Neural cell (in vitro differentiated cells): Measurements from ENCODE around the gene MAST1. TPM values are rescaled to one million over a fixed set of nuclear protein-coding genes. Genes with fewer than 3 reads are reported as not detected.
A peak's percentile ranks its signal among the peaks of the same experiment; 100 is the strongest.

Source experiments
- H2AFZ ChIP-seq: fragments of 200-600, 300-800 bp; sonication (generic), shearing (Covaris generic); 2 replicates; pipeline ENCODE4 v1.6.0; 2014; ENCODE audit warnings: low read depth, mild to moderate bottlenecking, antibody characterized with exemption, low read length, moderate library complexity
- H3F3A ChIP-seq: fragments of 200-600 bp; shearing (Covaris generic); 2 replicates; pipeline ENCODE4 v1.6.1; 2016; ENCODE audit warnings: mild to moderate bottlenecking, moderate library complexity, mixed read lengths, antibody characterized with exemption, low read length; ENCODE audit not compliant: insufficient read depth, poor library complexity, severe bottlenecking
- H3K27ac ChIP-seq: fragments of 200-600, 300-800 bp; sonication (generic), shearing (Covaris generic); 2 replicates; pipeline ENCODE4 v1.5.1; 2014; ENCODE audit warnings: mild to moderate bottlenecking, low read length, moderate library complexity
- H3K27me3 ChIP-seq: fragments of 300-800, 200-600 bp; sonication (generic), shearing (Covaris generic); 2 replicates; pipeline ENCODE4 v1.6.0; 2014; ENCODE audit warnings: mild to moderate bottlenecking, low read depth, low read length, moderate library complexity; ENCODE audit not compliant: insufficient read depth
- H3K36me3 ChIP-seq: fragments of 300-800, 200-600 bp; sonication (generic), shearing (Covaris generic); 2 replicates; pipeline ENCODE4 v1.5.1; 2014; ENCODE audit warnings: mild to moderate bottlenecking, antibody characterized with exemption, low read length, moderate library complexity; ENCODE audit not compliant: insufficient read depth
- H3K4me2 ChIP-seq: fragments of 300-800, 200-600 bp; sonication (generic), shearing (Covaris generic); 2 replicates; pipeline ENCODE4 v1.6.0; 2014; ENCODE audit warnings: mild to moderate bottlenecking, low read length
- H3K4me3 ChIP-seq: fragments of 300-800, 200-600 bp; sonication (generic), shearing (Covaris generic); 2 replicates; pipeline ENCODE4 v1.5.1; 2014; ENCODE audit warnings: mild to moderate bottlenecking, low read length, moderate library complexity
- H3K79me2 ChIP-seq: fragments of 200-600 bp; shearing (Covaris generic); replicated peaks from 2 replicates; pipeline ENCODE4 v1.6.0; 2014; ENCODE audit warnings: mild to moderate bottlenecking, low read length, moderate library complexity; ENCODE audit not compliant: insufficient read depth
- H3K9ac ChIP-seq: fragments of 300-800, 200-600 bp; sonication (generic), shearing (Covaris generic); 2 replicates; pipeline ENCODE4 v1.6.1; 2016; ENCODE audit warnings: mild to moderate bottlenecking, low read length, mixed read lengths
- H3K9me2 ChIP-seq: fragments of 200-600 bp; shearing (Covaris generic); 2 replicates; pipeline ENCODE4 v1.6.1; 2016; ENCODE audit warnings: mild to moderate bottlenecking, low read length, mixed read lengths; ENCODE audit not compliant: insufficient read depth
- H3K9me3 ChIP-seq: fragments of 200-600, 300-800 bp; sonication (generic), shearing (Covaris generic); 2 replicates; pipeline ENCODE4 v1.6.1; 2016; ENCODE audit warnings: mild to moderate bottlenecking, mixed run types, low read length, moderate library complexity, mixed read lengths
- H4K20me1 ChIP-seq: fragments of 200-600 bp; shearing (Covaris generic); 2 replicates; pipeline ENCODE4 v1.6.1; 2016; ENCODE audit warnings: mild to moderate bottlenecking, mixed run types; ENCODE audit not compliant: insufficient read depth
- CTCF ChIP-seq: fragments of 450-650 bp; IDR thresholded peaks from 2 replicates; pipeline ENCODE4 v1.5.1; 2014; ENCODE audit warnings: antibody characterized with exemption, mild to moderate bottlenecking, moderate library complexity; ENCODE audit not compliant: poor library complexity, severe bottlenecking
- EP300 ChIP-seq: fragments of 450-650 bp; conservative IDR thresholded peaks from 2 replicates; pipeline ENCODE4 v1.6.1; 2014; ENCODE audit warnings: antibody characterized with exemption, mild to moderate bottlenecking, moderate library complexity; ENCODE audit not compliant: poor library complexity, severe bottlenecking
- EZH2 ChIP-seq: fragments of 200-600, 300-800 bp; shearing (Covaris generic), sonication (generic); IDR thresholded peaks from 2 replicates; pipeline ENCODE4 v1.6.1; 2014; ENCODE audit warnings: antibody characterized with exemption, low read length, borderline replicate concordance, mild to moderate bottlenecking; ENCODE audit not compliant: insufficient read depth, poor library complexity, severe bottlenecking
- MXI1 ChIP-seq: fragments of 450-650 bp; conservative IDR thresholded peaks from 2 replicates; pipeline ENCODE4 v1.6.1; 2014; ENCODE audit warnings: antibody characterized with exemption, mild to moderate bottlenecking; ENCODE audit not compliant: poor library complexity, severe bottlenecking
- POLR2AphosphoS5 ChIP-seq: IDR thresholded peaks from 2 replicates; pipeline ENCODE4 v1.6.1; 2012
- RAD21 ChIP-seq: fragments of 450-650 bp; conservative IDR thresholded peaks from 2 replicates; pipeline ENCODE4 v1.6.1; 2014; ENCODE audit warnings: antibody characterized with exemption, mild to moderate bottlenecking, moderate library complexity
- SMC3 ChIP-seq: fragments of 450-650 bp; conservative IDR thresholded peaks from 2 replicates; pipeline ENCODE4 v1.6.1; 2014; ENCODE audit warnings: antibody characterized with exemption, mild to moderate bottlenecking, moderate library complexity; ENCODE audit not compliant: poor library complexity
- TAF1 ChIP-seq: IDR thresholded peaks from 2 replicates; pipeline ENCODE4 v1.6.1; 2012; ENCODE audit warnings: low read depth
- polyA plus RNA-seq: library from polyadenylated mRNA; depleted of rRNA; stranded (reverse); fragments of >200 nt; gene quantifications from 2 replicates; pipeline ENCODE4 v1.2.3, GENCODE V29; 2014
- TF ChIP-seq, protein P1 (sequence below): IDR thresholded peaks from 2 replicates; pipeline ENCODE4 v1.6.1; 2012; ENCODE audit warnings: borderline replicate concordance

MAST1 gene
- polyA plus RNA-seq, 1 donor from 2014 or later = 65.0 TPM

DNA sequence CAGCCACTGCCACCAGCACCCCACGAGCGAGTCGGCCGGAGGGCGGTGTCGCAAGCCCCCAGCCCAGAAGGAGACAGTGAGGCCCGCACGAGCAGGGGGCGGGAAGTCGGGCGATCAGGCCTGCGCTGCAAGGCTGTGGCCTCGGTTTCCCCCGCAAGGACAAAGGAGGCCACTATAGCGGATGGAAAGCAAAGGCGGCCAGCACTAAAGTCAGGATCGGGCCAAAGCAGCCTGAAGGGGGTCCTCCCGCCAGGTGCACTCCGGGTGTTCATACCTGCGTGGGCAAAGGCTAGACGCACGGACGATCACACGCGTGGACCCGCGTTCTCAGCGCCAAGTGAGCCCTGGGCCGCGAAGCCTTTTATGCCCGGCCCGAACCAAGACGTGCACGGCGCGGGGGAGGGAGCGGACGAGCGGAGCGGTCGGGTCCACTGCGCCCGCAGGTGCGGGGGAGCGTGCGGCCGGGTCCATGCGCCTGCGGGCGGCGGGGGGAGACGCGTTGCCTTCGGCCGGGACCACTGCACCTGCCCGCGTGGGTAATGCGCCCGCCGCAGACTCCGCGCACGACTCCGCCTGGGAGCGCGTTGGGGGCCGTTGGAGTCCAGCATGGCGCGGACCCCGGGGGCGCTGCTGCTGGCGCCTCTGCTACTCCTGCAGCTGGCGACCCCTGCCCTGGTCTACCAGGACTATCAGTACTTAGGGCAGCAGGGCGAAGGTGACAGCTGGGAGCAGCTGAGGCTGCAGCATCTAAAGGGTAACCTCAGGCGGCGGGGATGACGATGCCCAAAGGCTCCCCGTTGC is 36.6 kb upstream of the MAST1 start, which contains the start of the genes PRDX2 and THSD8:
PRDX2 (minus strand) TSS at position 335 of the 801 bp plus-strand sequence. CDS start 539 bp downstream, outside the sequence.
THSD8 (plus strand) TSS at position 604 of the 801 bp plus-strand sequence; CDS start at position 607, 3 bp downstream.
- Histone ChIP-seq H3K27ac (peak within 1 kb of the TSS; percentile 85), H3K9me3 (no peaks in the 10 kb centered on the region), H3K9me2 (no peaks in the 10 kb centered on the region), H3K4me2 (peak within 1 kb of the TSS; percentile 93), H2AFZ (peak within 1 kb of the TSS; percentile 83), H3K4me3 (peak within 1 kb of the TSS; percentile 95), H3K36me3 (no peaks in the 10 kb centered on the region), H3K27me3 (no peaks in the 10 kb centered on the region), H3K9ac (peak within 1 kb of the TSS; percentile 97), H3F3A (no peaks in the 10 kb centered on the region), H3K79me2 (peaks cover 19% of the 10 kb centered on the region), H4K20me1 (no peaks in the 10 kb centered on the region)
- TF ChIP-seq SMC3 (peak; percentile 44), MXI1 (peak; percentile 87), RAD21 (peak; percentile 38), TAF1 (peak; percentile 97), EZH2 (no peak), POLR2AphosphoS5 (peak; percentile 98), EP300 (peak; percentile 72), CTCF (peak; percentile 49)
- TF ChIP-seq, protein P1, sequence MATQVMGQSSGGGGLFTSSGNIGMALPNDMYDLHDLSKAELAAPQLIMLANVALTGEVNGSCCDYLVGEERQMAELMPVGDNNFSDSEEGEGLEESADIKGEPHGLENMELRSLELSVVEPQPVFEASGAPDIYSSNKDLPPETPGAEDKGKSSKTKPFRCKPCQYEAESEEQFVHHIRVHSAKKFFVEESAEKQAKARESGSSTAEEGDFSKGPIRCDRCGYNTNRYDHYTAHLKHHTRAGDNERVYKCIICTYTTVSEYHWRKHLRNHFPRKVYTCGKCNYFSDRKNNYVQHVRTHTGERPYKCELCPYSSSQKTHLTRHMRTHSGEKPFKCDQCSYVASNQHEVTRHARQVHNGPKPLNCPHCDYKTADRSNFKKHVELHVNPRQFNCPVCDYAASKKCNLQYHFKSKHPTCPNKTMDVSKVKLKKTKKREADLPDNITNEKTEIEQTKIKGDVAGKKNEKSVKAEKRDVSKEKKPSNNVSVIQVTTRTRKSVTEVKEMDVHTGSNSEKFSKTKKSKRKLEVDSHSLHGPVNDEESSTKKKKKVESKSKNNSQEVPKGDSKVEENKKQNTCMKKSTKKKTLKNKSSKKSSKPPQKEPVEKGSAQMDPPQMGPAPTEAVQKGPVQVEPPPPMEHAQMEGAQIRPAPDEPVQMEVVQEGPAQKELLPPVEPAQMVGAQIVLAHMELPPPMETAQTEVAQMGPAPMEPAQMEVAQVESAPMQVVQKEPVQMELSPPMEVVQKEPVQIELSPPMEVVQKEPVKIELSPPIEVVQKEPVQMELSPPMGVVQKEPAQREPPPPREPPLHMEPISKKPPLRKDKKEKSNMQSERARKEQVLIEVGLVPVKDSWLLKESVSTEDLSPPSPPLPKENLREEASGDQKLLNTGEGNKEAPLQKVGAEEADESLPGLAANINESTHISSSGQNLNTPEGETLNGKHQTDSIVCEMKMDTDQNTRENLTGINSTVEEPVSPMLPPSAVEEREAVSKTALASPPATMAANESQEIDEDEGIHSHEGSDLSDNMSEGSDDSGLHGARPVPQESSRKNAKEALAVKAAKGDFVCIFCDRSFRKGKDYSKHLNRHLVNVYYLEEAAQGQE = peak; percentile 96

- peaks cover 19% of the 10 kb centered on the region for H3K79me2 ChIP-seq
- H3K9me2 ChIP-seq = no peaks in the 10 kb centered on the region
- H4K20me1 ChIP-seq = no peaks in the 10 kb centered on the region
- TF ChIP-seq MXI1 (no peak), RAD21 (no peak)
- H3K27me3 ChIP-seq = no peaks in the 10 kb centered on the region
- H3K36me3 ChIP-seq = no peaks in the 10 kb centered on the region
- H3K4me3 ChIP-seq = peak overlapping the region; percentile 95
- H3K9me3 ChIP-seq = no peaks in the 10 kb centered on the region
- H3K27ac ChIP-seq = peak overlapping the region; percentile 85
- peak overlapping the region; percentile 83 for H2AFZ ChIP-seq
- H3K4me2 ChIP-seq = peak overlapping the region; percentile 69
- H3F3A ChIP-seq = no peaks in the 10 kb centered on the region
- peak overlapping the region; percentile 97 for H3K9ac ChIP-seq
Observed at GRCh38 chr19:12802267-12803106, 35.8 kb upstream of the MAST1 start.
